ENCODE data around the gene BMAL2.

GRCh38 chr12:27319848-27320247 lies 12.8 kb upstream of the BMAL2 start:
- no peak for TF ChIP-seq YY1 (IDR thresholded peaks at IDR 0.05; ENCODE audit: insufficient read depth, insufficient read length)
- no peak for TF ChIP-seq ZNF274 (IDR thresholded peaks at IDR 0.05; ENCODE audit: low read depth, low read length)
- no peak for TF ChIP-seq SUZ12 (IDR thresholded peaks at IDR 0.05; ENCODE audit: extremely low read depth, insufficient read depth, insufficient read length)

Data from NT2/D1 (cell line).